Thyroid gland (tissue), 4 donors: ENCODE data around the gene CALR.

ENCODE experiments used
- CTCF ChIP-seq, 6 experiments: fragments of 200-600 bp in 3 of 6; fragments of 450-650 bp in 3 of 6; sonication (generic) in 3 of 6; IDR thresholded peaks; one replicate each; pipeline ENCODE4 v1.5.1; 2016 to 2019; ENCODE audit warnings: antibody characterized with exemption in 6 of 6, mild to moderate bottlenecking in 2 of 6, inconsistent platforms in 1 of 6, moderate library complexity in 1 of 6
- POLR2A ChIP-seq, 2 donors: fragments of 450-650 bp; IDR thresholded peaks; one replicate each; pipeline ENCODE4 v1.6.1; 2017; ENCODE audit warnings: antibody characterized with exemption in 2 of 2, mild to moderate bottlenecking in 2 of 2, moderate library complexity in 1 of 2

GRCh38 chr19:12953138-12953798 is 14.9 kb downstream of the CALR start:
- TF ChIP-seq CTCF (IDR thresholded peaks at IDR 0.05) (no peak), POLR2A (IDR thresholded peaks at IDR 0.05) (no peak)
